ENCODE measurements around the gene AAMP.

AAMP gene

GRCh38 chr2:218300141-218300540 lies 30.2 kb upstream of the AAMP start:
- H3K36me3 ChIP-seq (ENCODE audit: insufficient read depth, low read length) = no peaks in the 10 kb centered on the region
- TF ChIP-seq CTCF (IDR thresholded peaks at IDR 0.05; ENCODE audit: borderline replicate concordance, extremely low read depth, low read length, poor library complexity, severe bottlenecking) (no peak), EZH2 (IDR thresholded peaks at IDR 0.05; ENCODE audit: borderline replicate concordance, low read depth, low read length, severe bottlenecking) (no peak)
- no peak overlapping the region for H3K4me3 ChIP-seq (ENCODE audit: low read depth in 1 of 2, low read length in 2 of 2)
- no peaks in the 10 kb centered on the region for H3K27me3 ChIP-seq (ENCODE audit: insufficient read depth, low read length, poor library complexity)
- H3K9me3 ChIP-seq (ENCODE audit: insufficient read depth, low read length, severe bottlenecking) = no peaks in the 10 kb centered on the region
- H3K9ac ChIP-seq (ENCODE audit: low read depth, low read length) = no peak overlapping the region
- ATAC-seq (ENCODE audit: insufficient read depth, low read depth) (no peak), DNase-seq (no peak)
- H3K79me2 ChIP-seq (ENCODE audit: insufficient read depth, low read length) = no peaks in the 10 kb centered on the region
- H3K4me2 ChIP-seq (ENCODE audit: insufficient read depth, low read length) = no peak overlapping the region
- no peak overlapping the region for H2AFZ ChIP-seq (ENCODE audit: low read depth, low read length)
- no peaks in the 10 kb centered on the region for H4K20me1 ChIP-seq (ENCODE audit: insufficient read depth, low read length)
- H3K27ac ChIP-seq (ENCODE audit: low read length) = no peak overlapping the region
- peaks cover 5% of the 10 kb centered on the region for H3K4me1 ChIP-seq (ENCODE audit: insufficient read depth, low read length)

- H3K27me3 ChIP-seq (ENCODE audit: insufficient read depth, low read length, poor library complexity) = no peaks in the 10 kb centered on the region
- H3K27ac ChIP-seq (ENCODE audit: low read length) = no peak overlapping the region
- no peaks in the 10 kb centered on the region for H4K20me1 ChIP-seq (ENCODE audit: insufficient read depth, low read length)
- peaks cover 5% of the 10 kb centered on the region for H3K4me1 ChIP-seq (ENCODE audit: insufficient read depth, low read length)
- TF ChIP-seq CTCF (IDR thresholded peaks at IDR 0.05; ENCODE audit: borderline replicate concordance, extremely low read depth, low read length, poor library complexity, severe bottlenecking) (no peak), EZH2 (IDR thresholded peaks at IDR 0.05; ENCODE audit: borderline replicate concordance, low read depth, low read length, severe bottlenecking) (no peak)
- H3K36me3 ChIP-seq (ENCODE audit: insufficient read depth, low read length) = no peaks in the 10 kb centered on the region
- H3K9ac ChIP-seq (ENCODE audit: low read depth, low read length) = no peak overlapping the region
- DNase-seq (no peak), ATAC-seq (ENCODE audit: insufficient read depth, low read depth) (no peak)
- H3K4me2 ChIP-seq (ENCODE audit: insufficient read depth, low read length) = no peak overlapping the region
- H2AFZ ChIP-seq (ENCODE audit: low read depth, low read length) = no peak overlapping the region
- no peak overlapping the region for H3K4me3 ChIP-seq (ENCODE audit: low read depth in 1 of 2, low read length in 2 of 2)
- H3K79me2 ChIP-seq (ENCODE audit: insufficient read depth, low read length) = no peaks in the 10 kb centered on the region
- H3K9me3 ChIP-seq (ENCODE audit: insufficient read depth, low read length, severe bottlenecking) = no peaks in the 10 kb centered on the region
These were observed 28.5 kb upstream of the AAMP start for GRCh38 chr2:218298314-218298875.

- no peak overlapping the region for H2AFZ ChIP-seq (ENCODE audit: low read depth, low read length)
- no peak for ATAC-seq (ENCODE audit: insufficient read depth, low read depth)
These were observed 26.9 kb upstream of the AAMP start for GRCh38 chr2:218296847-218297246.

More at GRCh38 chr2:218296847-218297246, 26.9 kb upstream of the AAMP start:
- H3K27me3 ChIP-seq (ENCODE audit: insufficient read depth, low read length, poor library complexity) = no peaks in the 10 kb centered on the region
- H3K79me2 ChIP-seq (ENCODE audit: insufficient read depth, low read length) = no peaks in the 10 kb centered on the region
- H3K36me3 ChIP-seq (ENCODE audit: insufficient read depth, low read length) = no peaks in the 10 kb centered on the region
- peaks cover 5% of the 10 kb centered on the region for H3K4me1 ChIP-seq (ENCODE audit: insufficient read depth, low read length)
- DNase-seq = no peak
- no peak overlapping the region for H3K27ac ChIP-seq (ENCODE audit: low read length)
- no peak for TF ChIP-seq CTCF (IDR thresholded peaks at IDR 0.05; ENCODE audit: borderline replicate concordance, extremely low read depth, low read length, poor library complexity, severe bottlenecking)
- TF ChIP-seq EZH2 (IDR thresholded peaks at IDR 0.05; ENCODE audit: borderline replicate concordance, low read depth, low read length, severe bottlenecking) = no peak
- no peaks in the 10 kb centered on the region for H3K9me3 ChIP-seq (ENCODE audit: insufficient read depth, low read length, severe bottlenecking)
- no peak overlapping the region for H3K9ac ChIP-seq (ENCODE audit: low read depth, low read length)
- no peak overlapping the region for H3K4me2 ChIP-seq (ENCODE audit: insufficient read depth, low read length)
- H4K20me1 ChIP-seq (ENCODE audit: insufficient read depth, low read length) = no peaks in the 10 kb centered on the region
- H3K4me3 ChIP-seq (ENCODE audit: low read depth in 1 of 2, low read length in 2 of 2) = no peak overlapping the region

Data from DND-41 (cell line).